Trophoblast cell (in vitro differentiated cells and primary cell): ENCODE results near the gene PEBP1.

ENCODE experiments used
- DNase-seq, 2 donors: peaks; one replicate each; pipeline ENCODE4 v3.0.0-alpha.2; 2016
- H2AFZ ChIP-seq: 2 replicates; pipeline ENCODE4 v1.6.1; 2013; ENCODE audit warnings: low read length, moderate library complexity, mild to moderate bottlenecking; ENCODE audit not compliant: insufficient read depth, poor library complexity
- H2AK5ac ChIP-seq: 2 replicates; pipeline ENCODE4 v1.6.1; 2013; ENCODE audit warnings: mild to moderate bottlenecking, low read length
- H2BK120ac ChIP-seq: 2 replicates; pipeline ENCODE4 v1.6.1; 2013; ENCODE audit warnings: low read length, mild to moderate bottlenecking, moderate library complexity; ENCODE audit not compliant: insufficient read depth, poor library complexity
- H2BK12ac ChIP-seq: 2 replicates; pipeline ENCODE4 v1.6.1; 2013; ENCODE audit warnings: mild to moderate bottlenecking, low read length, moderate library complexity
- H2BK5ac ChIP-seq: 2 replicates; pipeline ENCODE4 v1.6.1; 2013; ENCODE audit warnings: low read length, low read depth, moderate library complexity, mild to moderate bottlenecking; ENCODE audit not compliant: poor library complexity
- H3K14ac ChIP-seq: 2 replicates; pipeline ENCODE4 v1.6.1; 2013; ENCODE audit warnings: mild to moderate bottlenecking, low read length
- H3K18ac ChIP-seq: 2 replicates; pipeline ENCODE4 v1.6.1; 2013; ENCODE audit warnings: mild to moderate bottlenecking, low read length
- H3K23ac ChIP-seq: 2 replicates; pipeline ENCODE4 v1.6.1; 2013; ENCODE audit warnings: low read length
- H3K27ac ChIP-seq: 2 replicates; pipeline ENCODE4 v1.5.1; 2013; ENCODE audit warnings: low read depth, mild to moderate bottlenecking, inconsistent platforms, low read length, moderate library complexity
- H3K27me3 ChIP-seq: 2 replicates; pipeline ENCODE4 v1.6.1; 2013; ENCODE audit warnings: inconsistent platforms, mild to moderate bottlenecking, low read length, moderate library complexity; ENCODE audit not compliant: insufficient read depth
- H3K36me3 ChIP-seq, 2 experiments: 1 replicate in 1 of 2; 2 replicates in 1 of 2; pipeline ENCODE4 v1.6.1; 2013; ENCODE audit warnings: low read length in 2 of 2, mild to moderate bottlenecking in 2 of 2, moderate library complexity in 1 of 2; ENCODE audit not compliant: insufficient read depth in 2 of 2, control insufficient read depth in 1 of 2
- H3K4ac ChIP-seq: 2 replicates; pipeline ENCODE4 v1.6.1; 2013; ENCODE audit warnings: low read depth, mild to moderate bottlenecking, low read length, moderate library complexity
- H3K4me1 ChIP-seq, 2 experiments: 1 replicate in 1 of 2; 2 replicates in 1 of 2; pipeline ENCODE4 v1.6.1; 2013; ENCODE audit warnings: low read length in 2 of 2, mild to moderate bottlenecking in 2 of 2, moderate library complexity in 1 of 2; ENCODE audit not compliant: insufficient read depth in 2 of 2, control insufficient read depth in 1 of 2
- H3K4me2 ChIP-seq: 2 replicates; pipeline ENCODE4 v1.6.1; 2013; ENCODE audit warnings: inconsistent platforms, mild to moderate bottlenecking, low read length, moderate library complexity
- H3K4me3 ChIP-seq: 2 replicates; pipeline ENCODE4 v1.5.1; 2013; ENCODE audit warnings: mild to moderate bottlenecking, low read depth, low read length, inconsistent platforms
- H3K79me1 ChIP-seq: one replicate; pipeline ENCODE4 v1.6.1; 2013; ENCODE audit warnings: low read length
- H3K79me2 ChIP-seq: 2 replicates; pipeline ENCODE4 v1.6.1; 2013; ENCODE audit warnings: low read length, mild to moderate bottlenecking; ENCODE audit not compliant: control insufficient read depth, insufficient read depth, poor library complexity
- H3K9ac ChIP-seq: 2 replicates; pipeline ENCODE4 v1.6.1; 2013; ENCODE audit warnings: mild to moderate bottlenecking, low read length
- H3K9me3 ChIP-seq: 2 replicates; pipeline ENCODE4 v1.6.1; 2013; ENCODE audit warnings: low read depth, mild to moderate bottlenecking, control low read depth, inconsistent platforms, low read length; ENCODE audit not compliant: insufficient read depth
- H4K12ac ChIP-seq: 2 replicates; pipeline ENCODE4 v1.6.1; 2013; ENCODE audit warnings: low read depth, mild to moderate bottlenecking, low read length, moderate library complexity
- H4K8ac ChIP-seq: 2 replicates; pipeline ENCODE4 v1.6.1; 2013; ENCODE audit warnings: low read depth, mild to moderate bottlenecking, low read length, moderate library complexity
- H4K91ac ChIP-seq: one replicate; pipeline ENCODE4 v1.6.1; 2013; ENCODE audit warnings: low read depth, mild to moderate bottlenecking, low read length, moderate library complexity
- WGBS: extraction: QIAGEN DNeasy Blood & Tissue Kit; methylation state at CpG from one replicate; pipeline ENCODE4 v1.1.7; 2013; ENCODE audit warnings: missing lambda C conversion rate; ENCODE audit not compliant: insufficient read length, insufficient coverage; ENCODE audit errors: extremely low coverage; 5-methylcytosine and 5-hydroxymethylcytosine counted together

PEBP1 gene

GRCh38 chr12:118144499-118144898, 8.6 kb downstream of the PEBP1 start:
- no peak overlapping the region for H2AK5ac ChIP-seq
- H3K4me1 ChIP-seq: peaks cover under 1 to 2% of the 10 kb centered on the region in 2 experiments
- no peak overlapping the region for H4K91ac ChIP-seq
- H2BK120ac ChIP-seq: no peak overlapping the region
- H2BK12ac ChIP-seq: no peak overlapping the region
- H3K23ac ChIP-seq: no peak overlapping the region
- no peak overlapping the region for H2BK5ac ChIP-seq
- no peak overlapping the region for H4K8ac ChIP-seq
- no CpG with 5 or more reads among the region's 13 CpGs for WGBS
- no peak overlapping the region for H3K4me3 ChIP-seq
- no peak overlapping the region for H3K18ac ChIP-seq
- H3K9me3 ChIP-seq: no peaks in the 10 kb centered on the region
- H3K27ac ChIP-seq: no peak overlapping the region
- no peaks in the 10 kb centered on the region for H3K79me1 ChIP-seq
- H3K9ac ChIP-seq: no peak overlapping the region
- no peak overlapping the region for H2AFZ ChIP-seq
- peaks cover 29 to 41% of the 10 kb centered on the region in 2 experiments for H3K36me3 ChIP-seq
- H3K79me2 ChIP-seq: no peaks in the 10 kb centered on the region
- H3K4me2 ChIP-seq: no peak overlapping the region
- no peak overlapping the region for H4K12ac ChIP-seq
- H3K4ac ChIP-seq: no peak overlapping the region
- H3K27me3 ChIP-seq: no peaks in the 10 kb centered on the region
- no peak for DNase-seq
- H3K14ac ChIP-seq: no peak overlapping the region

- H3K14ac ChIP-seq: no peak overlapping the region
- no peak overlapping the region for H3K18ac ChIP-seq
- no CpG with 5 or more reads among the region's 7 CpGs for WGBS
- H3K79me2 ChIP-seq: no peaks in the 10 kb centered on the region
- no peak overlapping the region for H2BK12ac ChIP-seq
- no peak overlapping the region for H3K4ac ChIP-seq
- H4K12ac ChIP-seq: no peak overlapping the region
- H3K9me3 ChIP-seq: no peaks in the 10 kb centered on the region
- H3K36me3 ChIP-seq: peaks cover 26 to 37% of the 10 kb centered on the region in 2 experiments
- no peaks in the 10 kb centered on the region for H3K79me1 ChIP-seq
- H2BK120ac ChIP-seq: no peak overlapping the region
- H4K8ac ChIP-seq: no peak overlapping the region
- H3K4me1 ChIP-seq: no peaks in the 10 kb centered on the region
- H3K4me3 ChIP-seq: no peak overlapping the region
- H3K4me2 ChIP-seq: no peak overlapping the region
- H3K23ac ChIP-seq: no peak overlapping the region
- no peak overlapping the region for H3K27ac ChIP-seq
- H2AFZ ChIP-seq: no peak overlapping the region
- H2AK5ac ChIP-seq: no peak overlapping the region
- no peak overlapping the region for H4K91ac ChIP-seq
- no peak overlapping the region for H3K9ac ChIP-seq
- no peak overlapping the region for H2BK5ac ChIP-seq
- no peaks in the 10 kb centered on the region for H3K27me3 ChIP-seq
- DNase-seq: no peak
Observed at GRCh38 chr12:118145113-118145797, 9.3 kb downstream of the PEBP1 start.

GRCh38 chr12:118145798-118146156, 9.9 kb downstream of the PEBP1 start:
- no CpG with 5 or more reads among the region's 9 CpGs for WGBS
- Histone ChIP-seq H3K9ac (no peak overlapping the region), H3K4me2 (no peak overlapping the region), H3K36me3 (peaks cover 26 to 33% of the 10 kb centered on the region in 2 experiments), H2AFZ (no peak overlapping the region), H4K8ac (no peak overlapping the region), H3K18ac (no peak overlapping the region), H4K91ac (no peak overlapping the region), H3K79me1 (no peaks in the 10 kb centered on the region), H3K4me1 (no peaks in the 10 kb centered on the region), H4K12ac (no peak overlapping the region), H3K9me3 (no peaks in the 10 kb centered on the region), H2BK12ac (no peak overlapping the region), H2BK120ac (no peak overlapping the region), H2BK5ac (no peak overlapping the region), H3K27me3 (no peaks in the 10 kb centered on the region), H3K23ac (no peak overlapping the region), H3K4me3 (no peak overlapping the region), H3K14ac (no peak overlapping the region), H3K79me2 (no peaks in the 10 kb centered on the region), H3K4ac (no peak overlapping the region), H2AK5ac (no peak overlapping the region), H3K27ac (no peak overlapping the region)
- DNase-seq: no peak

GRCh38 chr12:118148287-118148686, 12.4 kb downstream of the PEBP1 start:
- Histone ChIP-seq H3K4me1 (no peaks in the 10 kb centered on the region), H2AFZ (no peak overlapping the region), H4K12ac (no peak overlapping the region), H3K27me3 (no peaks in the 10 kb centered on the region), H2BK120ac (no peak overlapping the region), H3K18ac (no peak overlapping the region), H2BK5ac (no peak overlapping the region), H3K79me2 (no peaks in the 10 kb centered on the region), H3K36me3 (peaks cover 17 to 20% of the 10 kb centered on the region in 2 experiments), H3K27ac (no peak overlapping the region), H3K79me1 (no peaks in the 10 kb centered on the region), H4K8ac (no peak overlapping the region), H4K91ac (no peak overlapping the region), H3K4ac (no peak overlapping the region), H3K23ac (no peak overlapping the region), H3K14ac (no peak overlapping the region), H3K9me3 (peaks cover 2% of the 10 kb centered on the region), H3K4me2 (no peak overlapping the region), H2BK12ac (no peak overlapping the region), H2AK5ac (no peak overlapping the region), H3K9ac (no peak overlapping the region), H3K4me3 (no peak overlapping the region)
- DNase-seq: no peak
- WGBS: no CpG with 5 or more reads among the region's 5 CpGs
